NCI-H128 (cell line): ENCODE results near the gene KHDC4.
"Not testable (repeated sequence)": the region's sequence is repeated elsewhere in the genome, so short reads cannot be mapped to it uniquely, and the experiment has no call there.

Source experiments
- DNase-seq: peaks from one replicate; lab custom pipeline; 2025; ENCODE audit not compliant: unreplicated experiment; lab: John Stamatoyannopoulos, UW

The KHDC4 gene

DNA sequence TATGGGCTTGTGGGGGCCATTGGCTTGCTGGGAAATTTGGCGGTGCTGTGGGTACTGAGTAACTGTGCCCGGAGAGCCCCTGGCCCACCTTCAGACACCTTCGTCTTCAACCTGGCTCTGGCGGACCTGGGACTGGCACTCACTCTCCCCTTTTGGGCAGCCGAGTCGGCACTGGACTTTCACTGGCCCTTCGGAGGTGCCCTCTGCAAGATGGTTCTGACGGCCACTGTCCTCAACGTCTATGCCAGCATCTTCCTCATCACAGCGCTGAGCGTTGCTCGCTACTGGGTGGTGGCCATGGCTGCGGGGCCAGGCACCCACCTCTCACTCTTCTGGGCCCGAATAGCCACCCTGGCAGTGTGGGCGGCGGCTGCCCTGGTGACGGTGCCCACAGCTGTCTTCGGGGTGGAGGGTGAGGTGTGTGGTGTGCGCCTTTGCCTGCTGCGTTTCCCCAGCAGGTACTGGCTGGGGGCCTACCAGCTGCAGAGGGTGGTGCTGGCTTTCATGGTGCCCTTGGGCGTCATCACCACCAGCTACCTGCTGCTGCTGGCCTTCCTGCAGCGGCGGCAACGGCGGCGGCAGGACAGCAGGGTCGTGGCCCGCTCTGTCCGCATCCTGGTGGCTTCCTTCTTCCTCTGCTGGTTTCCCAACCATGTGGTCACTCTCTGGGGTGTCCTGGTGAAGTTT is 7.8 kb upstream of the KHDC4 start:
- no peak for DNase-seq

- DNase-seq: no peak
Measured at GRCh38 chr1:155940993-155941844, 7.0 kb upstream of the KHDC4 start, which contains the start of gene RXFP4. TSS of gene RXFP4 (plus strand) at chr1:155941638. CDS start at chr1:155941710, 72 bp downstream.

DNA sequence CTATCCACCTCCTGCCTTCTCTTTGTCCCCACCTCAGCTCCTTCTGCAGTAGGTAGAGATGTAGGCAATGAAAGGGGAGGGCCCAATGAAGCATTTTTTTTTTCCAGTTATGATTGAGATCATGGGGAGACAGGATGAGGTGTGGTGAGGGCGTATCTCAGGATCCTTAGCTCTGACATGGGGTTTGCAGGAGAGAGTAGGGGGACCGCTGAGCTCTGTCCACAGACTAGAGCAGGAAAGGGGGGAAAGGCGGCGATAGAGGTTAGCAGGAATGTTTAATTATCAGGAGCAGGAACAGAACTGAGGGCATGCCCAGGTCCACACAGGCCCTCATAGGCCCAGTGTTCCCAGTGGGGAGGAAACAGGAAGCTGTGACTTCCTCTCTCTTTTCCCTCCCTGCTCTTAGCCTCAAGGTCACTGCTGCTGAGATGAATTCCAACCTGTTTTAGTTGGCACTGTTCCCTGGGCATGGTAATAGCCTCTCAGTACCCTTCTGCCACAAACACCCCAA is 6.3 kb upstream of the KHDC4 start:
- DNase-seq: no peak

- peak; percentile 41 for DNase-seq
Measured at GRCh38 chr1:155938220-155938627, 4.0 kb upstream of the KHDC4 start.

- no peak for DNase-seq
Measured at GRCh38 chr1:155934936-155935590, 850 bp upstream of the KHDC4 start.

- no peak for DNase-seq
Measured at GRCh38 chr1:155933591-155934096, 569 bp downstream of the KHDC4 start.

DNA sequence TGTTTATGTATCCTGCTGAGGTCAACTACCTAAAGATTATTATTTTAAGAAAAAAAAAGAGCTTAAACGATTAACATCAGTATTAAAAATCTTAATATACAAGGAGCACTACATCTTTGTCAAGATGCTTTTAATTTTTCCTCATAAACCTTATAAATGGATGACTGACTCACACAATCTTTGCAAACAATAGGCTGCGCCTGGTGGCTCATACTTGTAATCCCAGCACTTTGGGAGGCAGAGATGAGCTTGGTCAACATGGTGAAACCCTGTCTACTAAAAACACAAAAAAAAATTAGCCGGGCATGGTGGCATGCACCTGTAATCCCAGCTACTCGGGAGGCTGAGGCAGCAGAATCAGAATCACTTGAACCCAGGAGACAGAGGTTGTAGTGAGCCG is 1.7 kb downstream of the KHDC4 start:
- DNase-seq: no peak

DNA sequence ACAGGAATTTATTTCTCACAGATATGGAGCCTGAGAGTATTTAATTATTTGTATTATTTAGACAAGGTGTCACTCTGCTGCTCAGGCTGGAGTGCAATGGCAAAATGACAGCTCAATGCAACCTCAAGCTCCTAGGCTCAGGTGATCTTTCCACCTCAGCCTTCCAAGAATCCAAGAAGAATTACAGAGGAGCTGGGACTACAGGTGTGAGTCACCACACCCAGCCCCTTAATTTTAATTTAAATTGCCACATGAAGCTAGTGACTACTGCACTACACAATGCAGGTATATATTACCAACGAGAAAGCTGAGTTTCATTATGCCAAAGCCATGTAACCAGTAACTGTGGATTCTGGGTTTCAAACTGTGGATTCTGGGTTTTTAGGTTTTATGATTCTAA is 2.1 kb downstream of the KHDC4 start:
- no peak for DNase-seq

GRCh38 chr1:155931332-155932038 is 2.7 kb downstream of the KHDC4 start:
- DNase-seq: no peak

DNA sequence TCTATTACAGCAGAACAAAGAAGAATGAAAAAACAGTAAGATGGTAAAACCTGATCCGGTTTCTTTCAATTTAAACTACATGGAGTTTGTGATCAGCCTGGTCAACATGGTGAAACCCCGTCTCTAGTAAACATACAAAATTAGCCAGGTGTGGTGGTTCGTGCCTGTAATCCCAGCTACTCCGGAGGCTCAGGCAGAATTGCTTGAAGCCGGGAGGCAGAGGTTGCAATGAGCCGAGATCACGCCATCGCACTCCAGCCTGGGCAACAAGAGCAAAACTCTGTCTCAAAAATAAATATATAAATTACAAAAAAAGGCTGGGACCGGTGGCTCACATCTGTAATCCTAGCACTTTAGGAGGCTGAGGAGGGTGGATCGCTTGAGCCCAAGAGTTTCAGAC is 3.5 kb downstream of the KHDC4 start:
- not testable (repeated sequence) for DNase-seq

- no peak for DNase-seq
Measured at GRCh38 chr1:155929057-155929456, 5.2 kb downstream of the KHDC4 start.

DNA sequence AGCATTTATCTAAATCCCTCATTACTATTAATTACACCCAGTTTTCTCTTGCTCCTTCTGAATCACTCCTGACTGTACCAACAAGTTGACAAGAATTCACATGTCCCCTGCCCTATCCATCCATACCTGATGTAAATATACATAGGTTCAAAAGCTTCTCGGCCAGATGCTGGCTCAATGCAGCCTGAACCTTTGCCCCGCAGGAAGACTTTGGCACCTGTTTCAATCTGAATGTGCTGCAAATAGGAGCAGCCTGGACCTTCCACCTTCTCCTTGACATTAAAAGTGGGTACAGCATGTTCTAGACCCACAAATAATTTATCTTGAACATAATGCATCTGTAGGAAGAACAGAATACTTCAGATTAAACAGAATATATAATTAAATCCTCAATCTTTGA is 8.7 kb downstream of the KHDC4 start:
- DNase-seq: no peak

GRCh38 chr1:155920717-155921116 is 13.5 kb downstream of the KHDC4 start:
- DNase-seq: no peak

DNA sequence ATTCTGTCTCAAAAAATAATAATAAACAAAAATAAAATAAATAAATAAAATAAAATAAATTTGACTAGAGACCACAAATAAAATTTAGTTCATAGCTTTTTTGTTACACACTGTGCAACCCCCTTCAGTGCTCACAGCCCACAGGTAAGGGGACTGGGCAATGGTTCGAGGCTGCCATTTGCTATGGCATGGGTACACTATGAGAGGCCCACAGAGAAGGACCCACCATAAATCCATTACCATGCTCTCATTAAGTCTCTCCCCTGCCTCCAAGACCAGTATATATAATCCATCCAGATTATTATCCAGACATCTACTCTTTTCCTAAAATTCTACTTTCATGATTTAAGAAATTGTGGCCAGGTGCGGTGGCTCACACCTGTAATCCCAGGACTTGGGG is 14.4 kb downstream of the KHDC4 start:
- no peak for DNase-seq

GRCh38 chr1:155918660-155919059 is 15.6 kb downstream of the KHDC4 start:
- DNase-seq: no peak

DNA sequence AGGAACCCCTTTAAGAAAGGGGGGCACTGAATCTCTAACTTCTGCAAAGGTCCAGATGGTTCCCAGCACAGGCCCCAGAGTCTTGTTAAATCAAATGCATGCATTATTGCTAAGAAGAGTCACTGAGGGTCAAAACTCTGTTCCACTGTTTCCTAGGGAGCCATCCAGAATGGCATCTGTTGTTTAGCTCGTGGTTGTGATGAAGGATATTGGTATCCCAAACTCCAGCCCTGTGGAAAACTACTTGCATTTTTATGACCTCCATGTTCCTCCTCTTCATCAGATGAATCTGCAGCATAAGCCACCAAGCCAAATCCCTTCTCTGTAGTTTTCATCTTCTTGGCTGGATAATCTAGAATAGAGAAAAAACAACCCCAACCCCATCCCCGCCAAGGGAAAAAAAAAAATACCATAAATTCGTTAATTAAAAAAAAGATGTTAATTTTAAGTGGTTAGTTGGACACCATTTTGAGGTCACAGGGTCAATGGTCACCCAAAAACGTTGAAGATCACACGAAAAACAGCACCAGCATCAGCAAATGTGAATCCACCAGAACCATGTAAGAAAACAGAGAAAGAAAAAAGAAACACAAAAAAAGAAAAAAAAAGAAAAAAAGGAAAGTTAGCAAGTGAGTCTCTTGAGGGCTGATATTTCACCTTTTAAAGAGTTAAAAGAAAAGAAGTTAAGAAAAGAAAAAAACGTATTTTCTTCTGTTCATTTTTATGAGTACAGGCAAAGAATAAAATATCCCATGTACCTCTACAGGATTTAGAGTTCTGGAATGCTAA is 20.1 kb downstream of the KHDC4 start:
- no peak for DNase-seq

- DNase-seq: no peak
Measured at GRCh38 chr1:155912056-155912536, 22.1 kb downstream of the KHDC4 start.

- peak; percentile 63 for DNase-seq
Measured at GRCh38 chr1:155911156-155912055, 22.8 kb downstream of the KHDC4 start, which contains the start of gene RIT1. TSS of gene RIT1 (minus strand) at chr1:155911349. CDS start at chr1:155910761, 588 bp downstream.
